Lower leg skin (tissue), 4 donors: Measurements from ENCODE around the gene CDC42. TPM values are rescaled to one million over a fixed set of nuclear protein-coding genes. Genes with fewer than 3 reads are reported as not detected.
"Not testable (repeated sequence)": the region's sequence is repeated elsewhere in the genome, so short reads cannot be mapped to it uniquely, and the experiment has no call there.

ENCODE experiments used
- DNase-seq, 2 donors: peaks; one replicate each; pipeline ENCODE4 v3.0.0-alpha.2; 2019; ENCODE audit warnings: low spot score in 2 of 2
- H3K4me3 ChIP-seq: fragments of 200-600 bp; sonication (generic); 2 replicates; pipeline ENCODE4 v1.5.1; 2017; ENCODE audit warnings: mild to moderate bottlenecking, low read depth; ENCODE audit not compliant: poor library complexity, severe bottlenecking
- CTCF ChIP-seq, 3 donors: fragments of 450-650 bp; IDR thresholded peaks; one replicate each; pipeline ENCODE4 v1.5.1; 2016; ENCODE audit warnings: antibody characterized with exemption in 3 of 3, mild to moderate bottlenecking in 3 of 3, moderate library complexity in 2 of 3
- POLR2A ChIP-seq, 2 donors: fragments of 450-650 bp; IDR thresholded peaks; one replicate each; pipeline ENCODE4 v1.6.1; 2016 to 2017; ENCODE audit warnings: antibody characterized with exemption in 2 of 2, mild to moderate bottlenecking in 1 of 2, moderate library complexity in 1 of 2
- WGBS, 2 donors: methylation state at CpG; one replicate each; pipeline ENCODE4 v1.1.5; 2018; 5-methylcytosine and 5-hydroxymethylcytosine counted together
- intact Hi-C: fragments of 100-400 bp; cut with DNase I; formaldehyde crosslinking; loops from one replicate; pipeline ENCODE4 v1.15.0; 2023; ENCODE audit warnings: low total_unique reads
- total RNA-seq, 4 donors: library from RNA; depleted of rRNA; stranded (reverse); fragments of >200 nt; gene quantifications; one replicate each; pipeline ENCODE4 v1.1.0, GENCODE V29; 2016

Gene CDC42
- total RNA-seq, 4 donors from 2014 or later = 162 to 226 (median 203) TPM

GRCh38 chr1:22030057-22030456 lies 22.5 kb upstream of the CDC42 start:
- DNase-seq = no peak
- intact Hi-C loops = no loop called here
- TF ChIP-seq CTCF (IDR thresholded peaks at IDR 0.05) (no peak), POLR2A (IDR thresholded peaks at IDR 0.05) (no peak)
- no peak overlapping the region for H3K4me3 ChIP-seq
- WGBS, 2 donors = 73 to 74% methylated on average over 4 of the region's 4 CpGs

GRCh38 chr1:22030473-22030872 lies 22.0 kb upstream of the CDC42 start:
- DNase-seq = no peak
- intact Hi-C loops = no loop called here
- H3K4me3 ChIP-seq = no peak overlapping the region
- WGBS, 2 donors = 70 to 82% methylated on average over 3 of the region's 3 CpGs
- TF ChIP-seq CTCF (IDR thresholded peaks at IDR 0.05) (no peak), POLR2A (IDR thresholded peaks at IDR 0.05) (no peak)

DNA sequence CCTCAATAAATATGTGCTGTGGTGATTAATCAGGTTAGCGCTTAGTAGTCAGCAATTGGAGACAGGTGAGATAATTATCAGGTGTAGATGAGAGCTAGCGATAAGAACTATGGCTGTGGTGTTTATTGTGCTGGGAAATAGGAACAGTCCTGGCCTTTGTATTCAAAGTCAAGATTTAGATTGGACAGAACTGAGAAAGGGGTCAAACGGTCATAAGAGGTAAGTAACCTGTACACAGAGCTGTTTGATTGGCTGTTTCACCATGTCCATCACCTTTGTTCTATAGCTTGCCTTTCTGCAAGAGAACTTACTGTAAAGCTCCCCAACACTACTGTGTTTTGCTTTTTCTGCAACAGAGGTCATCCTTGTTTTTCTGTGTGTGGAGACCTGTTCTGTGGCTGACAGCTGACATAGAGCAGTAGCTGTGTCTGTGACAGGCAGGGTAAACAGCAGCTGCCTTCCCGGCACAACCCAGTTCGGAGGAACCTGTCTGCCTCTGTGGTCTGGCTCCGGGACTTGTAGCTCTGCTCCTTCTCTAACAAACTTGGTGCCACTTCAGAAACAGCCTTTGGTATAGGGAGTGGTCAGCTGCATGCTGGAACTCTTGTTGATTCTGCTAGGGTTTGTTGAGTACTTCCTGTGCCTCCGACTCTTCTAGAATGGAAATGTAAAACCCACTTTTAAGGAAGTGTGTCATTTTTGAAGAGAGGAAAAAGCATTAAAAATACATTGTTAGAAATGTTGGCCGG lies 21.1 kb upstream of the CDC42 start:
- no peak for TF ChIP-seq CTCF (IDR thresholded peaks at IDR 0.05)
- TF ChIP-seq POLR2A (IDR thresholded peaks at IDR 0.05) = no peak
- intact Hi-C loops = no loop called here
- H3K4me3 ChIP-seq = no peak overlapping the region
- 62 to 64% methylated on average over 8 of the region's 8 CpGs for whole genome bisulfite sequencing, 2 donors
- no peak for DNase-seq

DNA sequence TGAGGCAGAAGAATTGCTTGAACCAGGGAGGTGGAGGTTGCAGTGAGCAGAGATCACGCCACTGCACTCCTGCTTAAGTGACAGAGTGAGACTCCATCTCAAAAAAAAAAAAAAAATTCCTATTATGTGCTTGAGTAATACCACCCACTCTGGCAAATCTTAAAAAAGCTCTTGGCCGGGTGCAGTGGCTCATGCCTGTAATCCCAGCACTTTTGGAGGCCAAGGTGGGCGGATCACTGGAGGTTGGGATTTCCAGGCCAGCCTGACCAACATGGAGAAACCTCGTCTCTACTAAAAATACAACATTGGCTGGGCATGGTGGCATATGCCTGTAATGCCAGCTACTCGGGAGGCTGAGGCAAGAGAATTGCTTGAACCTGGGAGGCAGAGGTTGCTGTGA lies 17.7 kb upstream of the CDC42 start:
- WGBS, 2 donors = 79 to 82% methylated on average over 5 of the region's 5 CpGs
- intact Hi-C loops, DNase-seq, H3K4me3 ChIP-seq: not testable (repeated sequence)

DNA sequence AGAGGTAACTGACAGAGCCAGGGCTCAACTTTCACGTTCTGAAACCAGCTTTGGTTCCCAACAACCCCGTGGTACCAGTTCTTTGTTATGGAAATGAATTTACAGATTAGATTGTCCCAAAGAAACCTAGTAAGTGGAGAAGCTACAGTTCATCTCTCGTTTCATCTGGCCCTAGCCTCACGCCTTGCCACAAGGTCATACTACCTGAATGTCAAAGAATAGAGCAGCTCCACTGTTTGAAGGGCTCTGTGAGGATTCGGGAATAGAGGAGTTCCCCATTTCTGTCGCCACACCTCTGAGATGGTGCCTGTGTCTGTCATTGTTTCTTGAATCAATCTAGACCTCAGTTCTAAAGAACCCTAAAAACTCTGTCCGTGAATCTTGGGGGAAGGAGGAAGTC lies 15.0 kb upstream of the CDC42 start:
- TF ChIP-seq CTCF (IDR thresholded peaks at IDR 0.05) (no peak), POLR2A (IDR thresholded peaks at IDR 0.05) (no peak)
- no peak for DNase-seq
- 59 to 60% methylated on average over 7 of the region's 7 CpGs for WGBS, 2 donors
- H3K4me3 ChIP-seq = no peak overlapping the region
- intact Hi-C loops = no loop called here

DNA sequence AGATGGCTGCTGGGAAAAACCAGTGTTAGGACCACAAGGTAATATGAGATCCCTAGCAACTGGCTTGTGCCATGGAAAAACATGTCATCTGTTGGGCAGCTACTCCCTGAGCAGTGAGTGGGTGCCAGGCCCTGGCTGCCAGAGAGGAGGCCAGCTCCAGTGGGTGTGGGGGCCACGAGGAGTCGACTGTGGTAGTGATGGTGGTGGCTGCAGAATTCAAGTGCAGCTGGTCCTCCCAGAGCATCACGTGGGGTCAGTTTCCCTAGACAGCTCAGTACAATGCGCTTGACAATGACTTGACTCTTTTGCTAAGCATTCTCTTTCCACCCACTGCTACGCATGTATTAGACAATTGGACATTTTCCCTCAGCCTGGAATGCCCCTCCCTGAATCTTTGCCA lies 14.5 kb upstream of the CDC42 start:
- H3K4me3 ChIP-seq = no peak overlapping the region
- DNase-seq = no peak
- TF ChIP-seq CTCF (IDR thresholded peaks at IDR 0.05) = no peak
- TF ChIP-seq POLR2A (IDR thresholded peaks at IDR 0.05) = no peak
- WGBS, 2 donors = 31 to 45% methylated on average over 5 of the region's 5 CpGs
- intact Hi-C loops = no loop called here
